Measurements from ENCODE around the gene SLX4IP.

The SLX4IP gene

GRCh38 chr20:10508468-10509251, 73.6 kb downstream of the SLX4IP start:
- DNase-seq (ENCODE audit: low read depth): no peak
- no peak overlapping the region for H3K4me3 ChIP-seq (ENCODE audit: low read depth, low read length)
- TF ChIP-seq CTCF (IDR thresholded peaks at IDR 0.05; ENCODE audit: insufficient read depth, low read depth, low read length, missing control alignments): no peak

- no peak for TF ChIP-seq CTCF (IDR thresholded peaks at IDR 0.05; ENCODE audit: insufficient read depth, low read depth, low read length, missing control alignments)
- H3K4me3 ChIP-seq (ENCODE audit: low read depth, low read length): no peak overlapping the region
- DNase-seq (ENCODE audit: low read depth): no peak
Measured at GRCh38 chr20:10509376-10509775, 74.3 kb downstream of the SLX4IP start.

DNA sequence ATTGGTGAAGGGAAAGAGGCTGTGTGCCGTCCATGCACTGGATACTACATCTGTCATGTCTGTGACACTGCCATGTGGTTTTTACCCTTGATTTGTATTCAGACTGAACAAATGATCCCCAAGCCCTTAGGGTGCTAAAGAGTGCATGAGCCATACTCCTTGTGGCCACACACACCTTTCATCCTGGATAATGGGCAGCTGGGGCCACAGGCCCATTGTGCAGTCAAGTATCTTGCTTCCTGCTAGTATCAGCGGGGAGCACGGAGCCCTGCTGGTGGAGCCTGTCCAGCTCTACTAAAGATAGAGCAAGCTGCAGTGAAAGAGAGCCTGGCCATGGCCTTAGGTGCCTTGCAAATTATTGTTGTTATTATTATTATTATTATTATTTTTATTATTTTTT, 75.1 kb downstream of the SLX4IP start:
- no peak for DNase-seq (ENCODE audit: low read depth)
- no peak overlapping the region for H3K4me3 ChIP-seq (ENCODE audit: low read depth, low read length)
- no peak for TF ChIP-seq CTCF (IDR thresholded peaks at IDR 0.05; ENCODE audit: insufficient read depth, low read depth, low read length, missing control alignments)

DNA sequence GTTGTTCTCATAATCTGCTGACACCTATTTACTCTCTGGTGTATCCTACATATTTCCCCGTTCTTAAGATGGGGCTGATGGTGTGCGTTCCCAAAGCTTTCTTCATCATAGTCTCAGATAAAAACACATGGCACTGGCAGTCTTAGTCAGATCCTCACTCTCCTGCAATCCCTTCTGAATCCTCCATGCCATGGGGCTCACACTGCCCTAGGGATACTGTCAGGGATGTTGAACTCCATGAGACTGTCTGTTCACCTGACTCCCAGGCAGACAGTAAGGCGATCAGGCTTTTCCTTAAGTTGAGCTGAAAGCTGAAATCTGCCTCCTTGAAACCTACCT, 76.0 kb downstream of the SLX4IP start:
- H3K4me3 ChIP-seq (ENCODE audit: low read depth, low read length): peak overlapping the region; percentile 44
- no peak for TF ChIP-seq CTCF (IDR thresholded peaks at IDR 0.05; ENCODE audit: insufficient read depth, low read depth, low read length, missing control alignments)
- no peak for DNase-seq (ENCODE audit: low read depth)

DNA sequence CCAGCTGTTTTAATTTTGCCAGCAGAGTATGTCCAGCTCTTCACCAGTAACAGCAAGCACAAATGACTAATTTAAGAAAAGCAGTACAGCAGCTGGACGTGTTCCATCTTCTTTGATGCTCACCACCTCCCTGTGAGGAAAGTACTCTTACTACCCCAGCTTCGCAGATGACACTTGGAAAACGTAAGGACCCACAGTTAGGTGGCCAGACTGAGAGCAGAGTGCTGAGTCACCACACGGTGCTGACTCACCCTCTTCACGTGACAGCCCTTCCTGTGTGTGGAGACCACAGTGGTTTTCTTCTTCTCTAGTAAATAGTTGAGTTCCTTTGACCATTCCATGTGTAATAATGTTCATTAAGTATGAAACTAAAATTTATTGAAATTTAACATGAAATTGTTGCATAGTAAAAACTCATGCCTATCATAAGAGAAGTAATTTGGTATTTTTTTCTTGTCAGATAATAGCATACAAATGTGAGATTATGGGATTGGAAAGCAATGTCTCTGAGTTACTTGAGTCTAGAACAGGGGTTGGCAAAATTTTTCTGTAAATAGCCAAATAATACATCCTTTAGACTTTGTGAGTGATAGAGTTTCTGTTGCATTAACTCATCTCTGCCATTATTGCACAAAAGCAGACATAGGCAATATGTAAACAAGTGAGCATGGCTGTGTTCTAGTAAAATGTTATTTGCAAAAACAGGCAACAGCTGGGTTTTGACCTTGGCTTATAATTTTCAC, 76.6 kb downstream of the SLX4IP start:
- no peak for TF ChIP-seq CTCF (IDR thresholded peaks at IDR 0.05; ENCODE audit: insufficient read depth, low read depth, low read length, missing control alignments)
- DNase-seq (ENCODE audit: low read depth): peak; percentile 93
- peak overlapping the region; percentile 44 for H3K4me3 ChIP-seq (ENCODE audit: low read depth, low read length)

- DNase-seq (ENCODE audit: low read depth): no peak
Measured at GRCh38 chr20:10513061-10513460, 78.0 kb downstream of the SLX4IP start.

More at GRCh38 chr20:10513061-10513460, 78.0 kb downstream of the SLX4IP start:
- H3K4me3 ChIP-seq (ENCODE audit: low read depth, low read length): no peak overlapping the region
- TF ChIP-seq CTCF (IDR thresholded peaks at IDR 0.05; ENCODE audit: insufficient read depth, low read depth, low read length, missing control alignments): no peak

All from GM12865 (cell line).